ENCODE measurements around the gene DOCK4.

GRCh38 chr7:111929264-111929663 lies 276.9 kb downstream of the DOCK4 start:
- TF ChIP-seq, protein P1, sequence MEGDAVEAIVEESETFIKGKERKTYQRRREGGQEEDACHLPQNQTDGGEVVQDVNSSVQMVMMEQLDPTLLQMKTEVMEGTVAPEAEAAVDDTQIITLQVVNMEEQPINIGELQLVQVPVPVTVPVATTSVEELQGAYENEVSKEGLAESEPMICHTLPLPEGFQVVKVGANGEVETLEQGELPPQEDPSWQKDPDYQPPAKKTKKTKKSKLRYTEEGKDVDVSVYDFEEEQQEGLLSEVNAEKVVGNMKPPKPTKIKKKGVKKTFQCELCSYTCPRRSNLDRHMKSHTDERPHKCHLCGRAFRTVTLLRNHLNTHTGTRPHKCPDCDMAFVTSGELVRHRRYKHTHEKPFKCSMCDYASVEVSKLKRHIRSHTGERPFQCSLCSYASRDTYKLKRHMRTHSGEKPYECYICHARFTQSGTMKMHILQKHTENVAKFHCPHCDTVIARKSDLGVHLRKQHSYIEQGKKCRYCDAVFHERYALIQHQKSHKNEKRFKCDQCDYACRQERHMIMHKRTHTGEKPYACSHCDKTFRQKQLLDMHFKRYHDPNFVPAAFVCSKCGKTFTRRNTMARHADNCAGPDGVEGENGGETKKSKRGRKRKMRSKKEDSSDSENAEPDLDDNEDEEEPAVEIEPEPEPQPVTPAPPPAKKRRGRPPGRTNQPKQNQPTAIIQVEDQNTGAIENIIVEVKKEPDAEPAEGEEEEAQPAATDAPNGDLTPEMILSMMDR (IDR thresholded peaks at IDR 0.05) = no peak
- no peak for TF ChIP-seq POLR2A (IDR thresholded peaks at IDR 0.05)
